HG02642 (cell line): Measurements from ENCODE around the gene MST1.

ENCODE experiments used
- ATAC-seq: cut with Tn5 transposase; IDR thresholded peaks from one replicate; pipeline ENCODE4 v1.9.1; 2021; ENCODE audit warnings: mild to moderate bottlenecking; ENCODE audit not compliant: unreplicated experiment, poor library complexity

The MST1 gene

GRCh38 chr3:49683162-49683561 is 6.1 kb downstream of the MST1 start:
- no peak for ATAC-seq

- ATAC-seq: no peak
Observed at GRCh38 chr3:49681543-49681942, 7.7 kb downstream of the MST1 start.

- ATAC-seq: no peak
Observed at GRCh38 chr3:49681232-49681522, 8.1 kb downstream of the MST1 start.

- no peak for ATAC-seq
Observed at GRCh38 chr3:49680493-49681231, 8.6 kb downstream of the MST1 start.

GRCh38 chr3:49675912-49676311 is 13.4 kb downstream of the MST1 start:
- ATAC-seq: no peak

GRCh38 chr3:49674497-49674983 is 14.7 kb downstream of the MST1 start:
- ATAC-seq: peak; percentile 35

GRCh38 chr3:49673715-49674496 is 15.4 kb downstream of the MST1 start, which contains the start of gene APEH:
Gene APEH, plus strand, starts transcription at chr3:49674351. Its CDS starts 51 bp downstream, at chr3:49674402.
- ATAC-seq: peak; percentile 81

GRCh38 chr3:49673121-49673714 is 16.1 kb downstream of the MST1 start:
- no peak for ATAC-seq

GRCh38 chr3:49671291-49672288 is 17.7 kb downstream of the MST1 start:
- no peak for ATAC-seq

GRCh38 chr3:49670940-49671290 is 18.4 kb downstream of the MST1 start:
- no peak for ATAC-seq

- ATAC-seq: no peak
Observed at GRCh38 chr3:49669352-49669751, 19.9 kb downstream of the MST1 start.

- ATAC-seq: no peak
Observed at GRCh38 chr3:49668861-49669260, 20.4 kb downstream of the MST1 start.

GRCh38 chr3:49668414-49668797 is 20.9 kb downstream of the MST1 start:
- no peak for ATAC-seq

- no peak for ATAC-seq
Observed at GRCh38 chr3:49667701-49668413, 21.4 kb downstream of the MST1 start.

GRCh38 chr3:49666592-49666991 is 22.7 kb downstream of the MST1 start:
- no peak for ATAC-seq

GRCh38 chr3:49665822-49666519 is 23.3 kb downstream of the MST1 start:
- no peak for ATAC-seq

- no peak for ATAC-seq
Observed at GRCh38 chr3:49664300-49664699, 25.0 kb downstream of the MST1 start.

- no peak for ATAC-seq
Observed at GRCh38 chr3:49663831-49664230, 25.4 kb downstream of the MST1 start.
